Breast epithelium (tissue), 4 donors: Measurements from ENCODE around the gene CINP. TPM values are rescaled to one million over a fixed set of nuclear protein-coding genes. Genes with fewer than 3 reads are reported as not detected.

ENCODE experiments used
- DNase-seq, 2 donors: peaks; one replicate each; pipeline ENCODE4 v3.0.0-alpha.2; 2019; ENCODE audit warnings: low spot score in 2 of 2
- H3K27ac ChIP-seq, 2 donors: fragments of 200-600 bp; sonication (generic) in 1 of 2; one replicate each; pipeline ENCODE4 v1.5.1; 2016 to 2019; ENCODE audit warnings: mild to moderate bottlenecking in 1 of 2
- H3K27me3 ChIP-seq, 2 donors: fragments of 200-600 bp; sonication (generic) in 1 of 2; one replicate each; pipeline versions ENCODE4 v1.5.1 to v1.6.0; 2017 to 2019; ENCODE audit warnings: control low read depth in 1 of 2, mild to moderate bottlenecking in 1 of 2
- H3K36me3 ChIP-seq: fragments of 200-600 bp; one replicate; pipeline ENCODE4 v1.5.1; 2019
- H3K4me1 ChIP-seq, 2 donors: fragments of 200-600 bp; sonication (generic); one replicate each; pipeline ENCODE4 v1.5.1; 2016 to 2019; ENCODE audit warnings: control low read depth in 1 of 2
- H3K4me3 ChIP-seq, 3 donors: fragments of 200-600 bp; sonication (generic); 1 replicate in 2 of 3; 2 replicates in 1 of 3; pipeline ENCODE4 v1.5.1; 2016 to 2019; ENCODE audit warnings: mild to moderate bottlenecking in 3 of 3, moderate library complexity in 2 of 3
- H3K9me3 ChIP-seq, 2 donors: fragments of 200-600 bp; sonication (generic) in 1 of 2; one replicate each; pipeline ENCODE4 v1.5.1; 2016 to 2019; ENCODE audit warnings: control low read depth in 1 of 2
- POLR2A ChIP-seq: fragments of 450-650 bp; IDR thresholded peaks from one replicate; pipeline ENCODE4 v1.6.1; 2016; ENCODE audit warnings: antibody characterized with exemption, mild to moderate bottlenecking, moderate library complexity
- POLR2AphosphoS5 ChIP-seq, 3 donors: sonication (generic); formaldehyde crosslinking; IDR thresholded peaks; one replicate each; pipeline ENCODE4 v1.6.1; 2017; ENCODE audit warnings: antibody characterized with exemption in 3 of 3
- intact Hi-C: fragments of 100-400 bp; cut with DNase I; formaldehyde crosslinking; loops from one replicate; pipeline ENCODE4 v1.15.1; 2023; ENCODE audit warnings: low total_unique reads
- total RNA-seq, 3 donors: library from RNA; depleted of rRNA; stranded (reverse); fragments of >200 nt; gene quantifications; one replicate each; pipeline ENCODE4 v1.1.0, GENCODE V29; 2016
- TF ChIP-seq, protein P1 (sequence below), 3 donors: fragments of 450-650 bp; IDR thresholded peaks; one replicate each; pipeline ENCODE4 v1.5.1; 2016 to 2017; ENCODE audit warnings: antibody characterized with exemption in 3 of 3, mild to moderate bottlenecking in 3 of 3, moderate library complexity in 3 of 3

Gene CINP
- total RNA-seq, 3 donors from 2014 or later: 28.8 to 34.7 (median 33.4) TPM

DNA sequence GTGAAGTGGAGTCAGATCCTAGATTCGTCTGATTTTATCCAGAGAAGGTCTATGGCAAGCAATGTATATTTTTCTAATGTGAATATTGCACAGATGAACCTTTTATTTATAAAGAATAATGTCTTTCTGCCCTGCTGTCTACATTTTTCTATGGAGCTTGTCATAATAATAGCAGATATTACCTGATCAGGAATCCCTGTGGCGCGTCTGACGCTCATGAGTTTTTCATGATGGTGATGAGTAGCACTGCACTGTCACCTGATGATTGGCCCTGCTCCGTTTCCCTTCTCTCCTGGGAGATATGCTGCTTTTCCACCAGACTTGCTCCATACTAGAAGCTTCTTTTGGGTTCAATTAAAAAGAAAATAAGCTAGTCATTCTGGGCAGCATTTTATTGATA is 20.5 kb downstream of the CINP start:
- TF ChIP-seq POLR2AphosphoS5 (IDR thresholded peaks at IDR 0.05): no peak
- TF ChIP-seq POLR2A: no peak
- TF ChIP-seq, protein P1, sequence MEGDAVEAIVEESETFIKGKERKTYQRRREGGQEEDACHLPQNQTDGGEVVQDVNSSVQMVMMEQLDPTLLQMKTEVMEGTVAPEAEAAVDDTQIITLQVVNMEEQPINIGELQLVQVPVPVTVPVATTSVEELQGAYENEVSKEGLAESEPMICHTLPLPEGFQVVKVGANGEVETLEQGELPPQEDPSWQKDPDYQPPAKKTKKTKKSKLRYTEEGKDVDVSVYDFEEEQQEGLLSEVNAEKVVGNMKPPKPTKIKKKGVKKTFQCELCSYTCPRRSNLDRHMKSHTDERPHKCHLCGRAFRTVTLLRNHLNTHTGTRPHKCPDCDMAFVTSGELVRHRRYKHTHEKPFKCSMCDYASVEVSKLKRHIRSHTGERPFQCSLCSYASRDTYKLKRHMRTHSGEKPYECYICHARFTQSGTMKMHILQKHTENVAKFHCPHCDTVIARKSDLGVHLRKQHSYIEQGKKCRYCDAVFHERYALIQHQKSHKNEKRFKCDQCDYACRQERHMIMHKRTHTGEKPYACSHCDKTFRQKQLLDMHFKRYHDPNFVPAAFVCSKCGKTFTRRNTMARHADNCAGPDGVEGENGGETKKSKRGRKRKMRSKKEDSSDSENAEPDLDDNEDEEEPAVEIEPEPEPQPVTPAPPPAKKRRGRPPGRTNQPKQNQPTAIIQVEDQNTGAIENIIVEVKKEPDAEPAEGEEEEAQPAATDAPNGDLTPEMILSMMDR (IDR thresholded peaks at IDR 0.05): no peak
- no peaks in the 10 kb centered on the region for H3K36me3 ChIP-seq
- intact Hi-C loops: no loop called here

DNA sequence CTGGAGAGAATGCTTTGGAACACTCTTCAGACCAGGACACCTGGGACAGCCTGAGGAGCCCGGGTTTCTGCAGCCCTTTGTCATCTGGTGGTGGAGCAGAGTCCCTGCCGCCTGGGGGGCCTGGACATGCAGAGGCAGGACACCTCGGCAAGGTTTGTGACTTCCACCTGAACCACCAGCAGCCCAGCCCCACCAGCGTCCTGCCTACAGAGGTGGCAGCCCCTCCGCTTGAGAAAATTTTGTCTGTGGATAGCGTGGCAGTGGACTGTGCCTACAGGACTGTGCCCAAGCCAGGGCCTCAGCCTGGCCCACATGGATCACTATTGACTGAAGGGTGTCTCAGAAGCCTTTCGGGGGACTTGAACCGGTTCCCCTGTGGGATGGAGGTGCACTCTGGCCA is 21.1 kb downstream of the CINP start:
- Histone ChIP-seq H3K36me3 (no peaks in the 10 kb centered on the region), H3K4me3 (no peak overlapping the region), H3K27me3 (no peaks in the 10 kb centered on the region), H3K4me1 (no peaks in the 10 kb centered on the region), H3K27ac (no peak overlapping the region), H3K9me3 (no peaks in the 10 kb centered on the region)
- TF ChIP-seq, protein P1 (IDR thresholded peaks at IDR 0.05): no peak
- TF ChIP-seq POLR2AphosphoS5 (IDR thresholded peaks at IDR 0.05) (no peak), POLR2A (no peak)
- no peak for DNase-seq
- intact Hi-C loops: no loop called here

More for the DNA sequence above, 20.5 kb downstream of the CINP start:
- no peak overlapping the region for H3K4me3 ChIP-seq
- H3K27me3 ChIP-seq: no peaks in the 10 kb centered on the region
- DNase-seq: no peak
- H3K4me1 ChIP-seq: no peaks in the 10 kb centered on the region
- no peaks in the 10 kb centered on the region for H3K9me3 ChIP-seq
- no peak overlapping the region for H3K27ac ChIP-seq

- Histone ChIP-seq H3K9me3 (no peaks in the 10 kb centered on the region), H3K4me1 (no peaks in the 10 kb centered on the region), H3K27ac (no peak overlapping the region), H3K36me3 (no peaks in the 10 kb centered on the region), H3K4me3 (no peak overlapping the region), H3K27me3 (no peaks in the 10 kb centered on the region)
- intact Hi-C loops: no loop called here
- no peak for TF ChIP-seq POLR2A
- no peak for TF ChIP-seq POLR2AphosphoS5 (IDR thresholded peaks at IDR 0.05)
- TF ChIP-seq, protein P1 (IDR thresholded peaks at IDR 0.05): no peak
- no peak for DNase-seq
These were observed 24.0 kb downstream of the CINP start for GRCh38 chr14:102338724-102339123.

- intact Hi-C loops: no loop called here
- H3K4me1 ChIP-seq: no peaks in the 10 kb centered on the region
- H3K27me3 ChIP-seq: no peaks in the 10 kb centered on the region
- no peak overlapping the region for H3K27ac ChIP-seq
- TF ChIP-seq POLR2A: no peak
- TF ChIP-seq, protein P1 (IDR thresholded peaks at IDR 0.05): no peak
- TF ChIP-seq POLR2AphosphoS5 (IDR thresholded peaks at IDR 0.05): no peak
- H3K36me3 ChIP-seq: no peaks in the 10 kb centered on the region
- H3K9me3 ChIP-seq: no peaks in the 10 kb centered on the region
- no peak for DNase-seq
- H3K4me3 ChIP-seq: no peak overlapping the region
These were observed 27.5 kb downstream of the CINP start for GRCh38 chr14:102335163-102335562.

- Histone ChIP-seq H3K36me3 (no peaks in the 10 kb centered on the region), H3K4me1 (no peaks in the 10 kb centered on the region), H3K9me3 (no peaks in the 10 kb centered on the region), H3K27ac (no peak overlapping the region), H3K27me3 (no peaks in the 10 kb centered on the region), H3K4me3 (no peak overlapping the region)
- no peak for DNase-seq
- TF ChIP-seq POLR2A (no peak), POLR2AphosphoS5 (IDR thresholded peaks at IDR 0.05) (no peak)
- TF ChIP-seq, protein P1 (IDR thresholded peaks at IDR 0.05): no peak
- intact Hi-C loops: no loop called here
These were observed 28.6 kb downstream of the CINP start for GRCh38 chr14:102333795-102334705.
